Common myeloid progenitor, CD34-positive (primary cell): Measurements from ENCODE around the gene TMEM63A.
"Not testable (repeated sequence)": the region's sequence is repeated elsewhere in the genome, so short reads cannot be mapped to it uniquely, and the experiment has no call there.

ENCODE experiments used
- CTCF ChIA-PET: fragments of 350-600 bp; sonication (Branson Sonifier 250); formaldehyde crosslinking; loops from one replicate; lab custom pipeline; 2021; ENCODE audit warnings: antibody characterized with exemption; lab: Charles Lee
- POLR2A ChIA-PET: fragments of 350-600 bp; sonication (Branson Sonifier 250); formaldehyde crosslinking; loops from one replicate; lab custom pipeline; 2021; ENCODE audit warnings: antibody characterized with exemption; lab: Charles Lee
- DNase-seq, 3 donors: peaks; one replicate each; pipeline versions ENCODE4 v3.0.0 to v3.0.0-alpha.2; 2013
- H3K27ac ChIP-seq, 2 experiments: 1 replicate in 1 of 2; 2 replicates in 1 of 2; pipeline ENCODE4 v1.7.0; 2013; ENCODE audit warnings: inconsistent platforms in 2 of 2, low read length in 2 of 2, mild to moderate bottlenecking in 2 of 2, low read depth in 1 of 2, moderate library complexity in 1 of 2; ENCODE audit not compliant: severe bottlenecking in 2 of 2, insufficient read depth in 1 of 2, poor library complexity in 1 of 2
- H3K27me3 ChIP-seq, 5 experiments: replicated peaks in 2 of 5; 1 replicate in 3 of 5; 2 replicates in 2 of 5; pipeline versions ENCODE4 v1.6.1 to v1.7.0; 2013; ENCODE audit warnings: low read length in 4 of 5, mild to moderate bottlenecking in 2 of 5, moderate library complexity in 2 of 5, inconsistent platforms in 1 of 5; ENCODE audit not compliant: insufficient read depth in 5 of 5, control insufficient read depth in 4 of 5
- H3K36me3 ChIP-seq, 4 experiments: 1 replicate in 2 of 4; 2 replicates in 2 of 4; pipeline versions ENCODE4 v1.6.1 to v1.7.0; 2013; ENCODE audit warnings: low read length in 3 of 4, control low read depth in 1 of 4, mild to moderate bottlenecking in 1 of 4; ENCODE audit not compliant: control insufficient read depth in 4 of 4, insufficient read depth in 4 of 4
- H3K4me1 ChIP-seq, 4 experiments: 1 replicate in 3 of 4; 2 replicates in 1 of 4; pipeline versions ENCODE4 v1.6.1 to v1.7.1; 2013; ENCODE audit warnings: low read length in 3 of 4, mild to moderate bottlenecking in 3 of 4, control low read depth in 1 of 4, inconsistent platforms in 1 of 4, moderate library complexity in 1 of 4; ENCODE audit not compliant: control insufficient read depth in 4 of 4, insufficient read depth in 4 of 4; ENCODE audit errors: control extremely low read depth in 1 of 4
- H3K4me3 ChIP-seq, 7 experiments: 1 replicate in 4 of 7; 2 replicates in 3 of 7; pipeline versions ENCODE4 v1.5.1 to v1.7.0; 2013; ENCODE audit warnings: mild to moderate bottlenecking in 7 of 7, low read length in 6 of 7, moderate library complexity in 6 of 7, inconsistent platforms in 2 of 7, low read depth in 2 of 7, control low read depth in 1 of 7; ENCODE audit not compliant: insufficient read depth in 4 of 7, control insufficient read depth in 1 of 7; ENCODE audit errors: extremely low read depth in 1 of 7
- H3K9me3 ChIP-seq, 5 experiments: 1 replicate in 4 of 5; 2 replicates in 1 of 5; pipeline versions ENCODE4 v1.6.1 to v1.7.1; 2013; ENCODE audit warnings: low read length in 4 of 5, mild to moderate bottlenecking in 2 of 5, inconsistent platforms in 1 of 5, low read depth in 1 of 5, moderate library complexity in 1 of 5; ENCODE audit not compliant: control insufficient read depth in 4 of 5, insufficient read depth in 2 of 5; ENCODE audit errors: control extremely low read depth in 1 of 5
- WGBS: methylation state at CpG from one replicate; pipeline ENCODE4 v1.1.5; 2013; ENCODE audit not compliant: insufficient coverage; 5-methylcytosine and 5-hydroxymethylcytosine counted together

TMEM63A gene

GRCh38 chr1:225890346-225891228 is 8.4 kb upstream of the TMEM63A start:
- DNase-seq = no peak
- no peak overlapping the region for H3K4me3 ChIP-seq
- H3K9me3 ChIP-seq = no peaks in the 10 kb centered on the region
- peaks cover 0 to 3% (median 2%) of the 10 kb centered on the region in 5 experiments for H3K27me3 ChIP-seq
- ChIA-PET CTCF (interaction anchor here (1.3 to 2.5 kb wide), 4 partner anchors 10 to 72 kb away, joined by 3 to 5 read pairs (median 3); no protein-coding TSS in a partner anchor), POLR2A (no interaction called here)
- H3K4me1 ChIP-seq = no peaks in the 10 kb centered on the region
- no peaks in the 10 kb centered on the region for H3K36me3 ChIP-seq
- no peak overlapping the region for H3K27ac ChIP-seq
- WGBS = 93% methylated on average over 6 of the region's 6 CpGs

- H3K4me1 ChIP-seq = no peaks in the 10 kb centered on the region
- no peak overlapping the region for H3K4me3 ChIP-seq
- peaks cover 0 to 3% (median 2%) of the 10 kb centered on the region in 5 experiments for H3K27me3 ChIP-seq
- WGBS = 98% methylated on average over 5 of the region's 5 CpGs
- POLR2A ChIA-PET = no interaction called here
- CTCF ChIA-PET = interaction anchor here (0.9 to 2.5 kb wide), 8 partner anchors 9 to 443 kb away, joined by 3 to 8 read pairs (median 3); no protein-coding TSS in a partner anchor
- H3K27ac ChIP-seq = no peak overlapping the region
- no peak for DNase-seq
- H3K9me3 ChIP-seq = no peaks in the 10 kb centered on the region
- no peaks in the 10 kb centered on the region for H3K36me3 ChIP-seq
Observed at GRCh38 chr1:225889743-225890142, 7.6 kb upstream of the TMEM63A start.

- H3K4me1 ChIP-seq = no peaks in the 10 kb centered on the region
- H3K36me3 ChIP-seq = no peaks in the 10 kb centered on the region
- no peak within 1 kb of the TSS for H3K4me3 ChIP-seq
- H3K27me3 ChIP-seq = peaks cover 0 to 3% (median 2%) of the 10 kb centered on the region in 5 experiments
- ChIA-PET CTCF (interaction anchor here (0.8 to 1.3 kb wide), 6 partner anchors 11 to 442 kb away, joined by 3 to 8 read pairs (median 3); no protein-coding TSS in a partner anchor), POLR2A (no interaction called here)
- WGBS = 91% methylated on average over 11 of the region's 11 CpGs
- no peaks in the 10 kb centered on the region for H3K9me3 ChIP-seq
- no peak for DNase-seq
- H3K27ac ChIP-seq = no peak within 1 kb of the TSS
Observed at GRCh38 chr1:225888898-225889601, 6.9 kb upstream of the TMEM63A start, which contains the start of gene LEFTY1. Gene LEFTY1 (minus strand): TSS chr1:225889146. CDS start chr1:225889066, 80 bp downstream.

GRCh38 chr1:225888289-225888897 is 6.2 kb upstream of the TMEM63A start:
- no peak overlapping the region for H3K27ac ChIP-seq
- ChIA-PET POLR2A (no interaction called here), CTCF (interaction anchor here (0.8 to 1.3 kb wide), 2 partner anchors 11 to 73 kb away, joined by 4 to 8 read pairs; no protein-coding TSS in a partner anchor)
- no peak overlapping the region for H3K4me3 ChIP-seq
- no peak for DNase-seq
- no peaks in the 10 kb centered on the region for H3K9me3 ChIP-seq
- peaks cover 0 to 3% (median 2%) of the 10 kb centered on the region in 5 experiments for H3K27me3 ChIP-seq
- H3K36me3 ChIP-seq = no peaks in the 10 kb centered on the region
- peaks cover 0 to under 1% (median 0%) of the 10 kb centered on the region in 4 experiments for H3K4me1 ChIP-seq
- WGBS = 95% methylated on average over 18 of the region's 18 CpGs

- WGBS = 100% methylated on average over 3 of the region's 56 CpGs
- H3K27ac ChIP-seq, H3K27me3 ChIP-seq, DNase-seq, H3K4me3 ChIP-seq, POLR2A ChIA-PET, H3K9me3 ChIP-seq, H3K36me3 ChIP-seq, H3K4me1 ChIP-seq: not testable (repeated sequence)
- CTCF ChIA-PET = interaction anchor here (0.8 to 2.2 kb wide), 3 partner anchors 12 to 24 kb away, joined by 3 to 6 read pairs (median 5); no protein-coding TSS in a partner anchor
Observed at GRCh38 chr1:225887554-225888288, 5.5 kb upstream of the TMEM63A start.

- H3K4me1 ChIP-seq = peaks cover 0 to 9% (median 5%) of the 10 kb centered on the region in 4 experiments
- WGBS = no CpG with 5 or more reads among the region's 7 CpGs
- H3K4me3 ChIP-seq = no peak overlapping the region
- H3K27ac ChIP-seq = no peak overlapping the region
- H3K27me3 ChIP-seq = peaks cover 0 to 3% (median 2%) of the 10 kb centered on the region in 5 experiments
- H3K36me3 ChIP-seq = no peaks in the 10 kb centered on the region
- no peaks in the 10 kb centered on the region for H3K9me3 ChIP-seq
- ChIA-PET CTCF (interaction anchor here (0.7 to 2.2 kb wide), 4 partner anchors 11 to 24 kb away, joined by 3 to 6 read pairs (median 4); no protein-coding TSS in a partner anchor), POLR2A (no interaction called here)
- no peak for DNase-seq
Observed at GRCh38 chr1:225887030-225887314, 4.8 kb upstream of the TMEM63A start.
